Activated CD4-positive, alpha-beta T cell treated with anti-CD3 and anti-CD28 coated beads, Interleukin-10, Interleukin-2, amounts not matched to agents 100 ng/mL and 50 ng/mL, durations not matched to agents 16 hours and 8 hours (primary cell): ENCODE results near the gene MINDY4.

Experiments used
- DNase-seq: peaks from one replicate; pipeline ENCODE4 v3.0.0-alpha.2; 2020

The MINDY4 gene

GRCh38 chr7:30934732-30935568 lies 163.7 kb downstream of the MINDY4 start:
- no peak for DNase-seq

DNA sequence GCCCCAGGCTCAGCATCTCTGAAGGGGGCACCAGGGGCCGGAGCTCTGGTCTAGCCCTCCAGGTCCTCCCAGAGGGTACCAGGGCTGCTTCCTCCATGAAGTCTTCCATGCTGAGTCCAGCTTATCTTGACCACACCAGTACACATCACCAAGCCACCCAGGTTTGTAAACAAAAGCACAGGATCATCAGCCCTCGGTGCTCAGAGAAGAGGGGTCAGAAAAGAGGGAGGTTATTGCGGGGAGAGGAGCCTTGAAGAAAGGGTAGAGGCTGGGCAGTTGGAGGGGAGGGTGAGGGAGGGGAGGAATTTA lies 164.3 kb downstream of the MINDY4 start:
- no peak for DNase-seq

GRCh38 chr7:30936650-30937245 lies 165.5 kb downstream of the MINDY4 start:
- no peak for DNase-seq

DNA sequence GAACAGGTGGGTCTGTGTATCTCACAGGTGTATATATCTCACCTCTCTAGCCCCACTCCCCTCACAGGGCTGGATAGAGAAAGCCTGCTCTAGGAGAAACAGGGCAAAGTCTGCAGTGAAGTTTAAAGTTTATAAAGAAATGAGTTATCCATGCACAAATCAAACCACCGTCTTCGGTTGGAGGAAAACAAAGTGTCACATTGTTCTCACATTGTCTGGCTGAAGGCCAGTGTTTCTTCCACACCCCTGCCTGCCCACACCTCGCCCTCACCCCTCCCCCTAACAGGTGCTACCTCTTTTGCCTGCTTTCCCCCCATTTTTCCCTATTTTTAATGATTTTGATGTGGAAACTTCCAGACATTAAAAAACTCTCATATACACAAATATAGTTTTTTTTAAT lies 166.2 kb downstream of the MINDY4 start:
- DNase-seq: no peak

- DNase-seq: peak; percentile 77
These were observed 167.5 kb downstream of the MINDY4 start for GRCh38 chr7:30938435-30939316.

GRCh38 chr7:30941582-30942323 lies 170.5 kb downstream of the MINDY4 start:
- DNase-seq: no peak
